ENCODE data around the gene PLEKHN1. TPM values are rescaled to one million over a fixed set of nuclear protein-coding genes. Genes with fewer than 3 reads are reported as not detected.
"Not testable (repeated sequence)": the region's sequence is repeated elsewhere in the genome, so short reads cannot be mapped to it uniquely, and the experiment has no call there.

The PLEKHN1 gene
- total RNA-seq, 1 donor from 2014 or later, result 1.4 TPM

- DNase-seq (ENCODE audit: extremely low read depth, low read depth, low spot score), result no peak
Observed at GRCh38 chr1:985126-985525, 18.8 kb downstream of the PLEKHN1 start.

GRCh38 chr1:988061-988460 lies 21.8 kb downstream of the PLEKHN1 start:
- DNase-seq (ENCODE audit: extremely low read depth, low read depth, low spot score), result not testable (repeated sequence)

GRCh38 chr1:991275-991674 lies 25.0 kb downstream of the PLEKHN1 start:
- not testable (repeated sequence) for DNase-seq (ENCODE audit: extremely low read depth, low read depth, low spot score)

GRCh38 chr1:991895-992294 lies 25.6 kb downstream of the PLEKHN1 start:
- no peak for DNase-seq (ENCODE audit: extremely low read depth, low read depth, low spot score)

- DNase-seq (ENCODE audit: extremely low read depth, low read depth, low spot score), result no peak
Observed at GRCh38 chr1:992362-992761, 26.1 kb downstream of the PLEKHN1 start.

- DNase-seq (ENCODE audit: extremely low read depth, low read depth, low spot score), result no peak
Observed at GRCh38 chr1:993379-993995, 27.2 kb downstream of the PLEKHN1 start.

- not testable (repeated sequence) for DNase-seq (ENCODE audit: extremely low read depth, low read depth, low spot score)
Observed at GRCh38 chr1:994546-994945, 28.3 kb downstream of the PLEKHN1 start.

- no peak for DNase-seq (ENCODE audit: extremely low read depth, low read depth, low spot score)
Observed at GRCh38 chr1:995665-996633, 29.7 kb downstream of the PLEKHN1 start.

GRCh38 chr1:996851-997712 lies 30.8 kb downstream of the PLEKHN1 start:
- DNase-seq (ENCODE audit: extremely low read depth, low read depth, low spot score), result no peak

GRCh38 chr1:997713-997992 lies 31.4 kb downstream of the PLEKHN1 start:
- no peak for DNase-seq (ENCODE audit: extremely low read depth, low read depth, low spot score)

- no peak for DNase-seq (ENCODE audit: extremely low read depth, low read depth, low spot score)
Observed at GRCh38 chr1:997993-998744, 31.9 kb downstream of the PLEKHN1 start.

- no peak for DNase-seq (ENCODE audit: extremely low read depth, low read depth, low spot score)
Observed at GRCh38 chr1:998745-998994, 32.4 kb downstream of the PLEKHN1 start.

- no peak for DNase-seq (ENCODE audit: extremely low read depth, low read depth, low spot score)
Observed at GRCh38 chr1:998995-999724, 32.9 kb downstream of the PLEKHN1 start.

- no peak for DNase-seq (ENCODE audit: extremely low read depth, low read depth, low spot score)
Observed at GRCh38 chr1:999725-1000356, 33.6 kb downstream of the PLEKHN1 start, which contains the start of gene HES4. Gene HES4 (minus strand): TSS chr1:1000097. CDS start chr1:999973, 124 bp downstream.

GRCh38 chr1:1000357-1001056 lies 34.2 kb downstream of the PLEKHN1 start:
- DNase-seq (ENCODE audit: extremely low read depth, low read depth, low spot score), result no peak

GRCh38 chr1:1001057-1001783 lies 34.9 kb downstream of the PLEKHN1 start:
- no peak for DNase-seq (ENCODE audit: extremely low read depth, low read depth, low spot score)

GRCh38 chr1:1003618-1004419 lies 37.5 kb downstream of the PLEKHN1 start:
- no peak for DNase-seq (ENCODE audit: extremely low read depth, low read depth, low spot score)

GRCh38 chr1:1004420-1004779 lies 38.1 kb downstream of the PLEKHN1 start:
- no peak for DNase-seq (ENCODE audit: extremely low read depth, low read depth, low spot score)

Data from glomerular endothelial cell (primary cell).